Measurements from ENCODE around the gene TNFRSF12A.

Gene TNFRSF12A

GRCh38 chr16:3059723-3060242 is 39.6 kb downstream of the TNFRSF12A start:
- no peak for TF ChIP-seq CTCF (IDR thresholded peaks at IDR 0.05; ENCODE audit: extremely low read depth, missing control alignments)
- no peak for DNase-seq (ENCODE audit: low spot score)

- no peak for TF ChIP-seq CTCF (IDR thresholded peaks at IDR 0.05; ENCODE audit: extremely low read depth, missing control alignments)
- DNase-seq (ENCODE audit: low spot score), result no peak
Measured at GRCh38 chr16:3060339-3061127, 40.4 kb downstream of the TNFRSF12A start.

GRCh38 chr16:3062553-3062952 is 42.4 kb downstream of the TNFRSF12A start:
- DNase-seq (ENCODE audit: low spot score), result no peak
- TF ChIP-seq CTCF (IDR thresholded peaks at IDR 0.05; ENCODE audit: extremely low read depth, missing control alignments), result no peak

- no peak for DNase-seq (ENCODE audit: low spot score)
- no peak for TF ChIP-seq CTCF (IDR thresholded peaks at IDR 0.05; ENCODE audit: extremely low read depth, missing control alignments)
Measured at GRCh38 chr16:3063625-3064386, 43.6 kb downstream of the TNFRSF12A start.

- DNase-seq (ENCODE audit: low spot score), result peak; percentile 60
- no peak for TF ChIP-seq CTCF (IDR thresholded peaks at IDR 0.05; ENCODE audit: extremely low read depth, missing control alignments)
Measured at GRCh38 chr16:3065069-3065741, 45.0 kb downstream of the TNFRSF12A start, which contains the start of gene IL32. IL32 (plus strand) TSS chr16:3065640; CDS start chr16:3065812, 172 bp downstream.

- no peak for DNase-seq (ENCODE audit: low spot score)
- no peak for TF ChIP-seq CTCF (IDR thresholded peaks at IDR 0.05; ENCODE audit: extremely low read depth, missing control alignments)
Measured at GRCh38 chr16:3065742-3066439, 45.7 kb downstream of the TNFRSF12A start.

Data from GM20000 (cell line).